Endothelial cell of umbilical vein (primary cell): Measurements from ENCODE around the gene SUN3. TPM values are rescaled to one million over a fixed set of nuclear protein-coding genes. Genes with fewer than 3 reads are reported as not detected.

Experiments
- BruUV-seq: library from RNA; stranded (reverse); fragments of 400-500 nt; replicated peaks from 2 replicates; lab custom pipeline; 2021; lab: Mats Ljungman, UMichigan
- CTCF ChIA-PET: fragments of 300-600, 350-600 bp; sonication (Branson Sonifier 250); formaldehyde crosslinking; loops from one replicate; lab custom pipeline; 2021; ENCODE audit warnings: antibody characterized with exemption, inconsistent platforms; lab: Charles Lee
- POLR2A ChIA-PET: fragments of 300-600, 350-600 bp; sonication (Branson Sonifier 250); formaldehyde crosslinking; loops from one replicate; lab custom pipeline; 2021; ENCODE audit warnings: antibody characterized with exemption, inconsistent platforms; lab: Charles Lee
- DNase-seq: peaks from one replicate; pipeline ENCODE4 v3.0.0-alpha.2; 2011; ENCODE audit warnings: low read depth, low spot score
- FAIRE-seq: peaks from 2 replicates; lab custom pipeline; 2011; peaks lifted over from hg19 to GRCh38; lab: Jason Lieb, UNC
- H2AFZ ChIP-seq: 2 replicates; pipeline ENCODE4 v1.6.0; 2012; ENCODE audit warnings: low read depth, low read length, control low read depth, inconsistent platforms
- H3K27ac ChIP-seq: 2 replicates; pipeline ENCODE4 v1.5.1; 2011; ENCODE audit warnings: low read depth, mild to moderate bottlenecking, control low read depth, low read length, moderate library complexity; ENCODE audit not compliant: insufficient read depth
- H3K27me3 ChIP-seq, 2 experiments: 2 replicates each; pipeline versions ENCODE4 v1.6.0 to v1.6.1; 2011; ENCODE audit warnings: low read length in 2 of 2, mixed read lengths in 1 of 2; ENCODE audit not compliant: control insufficient read depth in 2 of 2, insufficient read depth in 2 of 2
- H3K36me3 ChIP-seq, 2 experiments: 2 replicates in 1 of 2; 3 replicates in 1 of 2; pipeline ENCODE4 v1.5.1; 2011; ENCODE audit warnings: low read length in 2 of 2, mild to moderate bottlenecking in 1 of 2, moderate library complexity in 1 of 2; ENCODE audit not compliant: control insufficient read depth in 2 of 2, insufficient read depth in 2 of 2; ENCODE audit errors: extremely low read depth in 1 of 2
- H3K4me1 ChIP-seq: 3 replicates; pipeline ENCODE4 v1.5.1; 2011; ENCODE audit warnings: mild to moderate bottlenecking, low read length; ENCODE audit not compliant: control insufficient read depth, insufficient read depth; ENCODE audit errors: extremely low read depth
- H3K4me2 ChIP-seq: 2 replicates; pipeline ENCODE4 v1.6.1; 2011; ENCODE audit warnings: low read length, control low read depth, mixed read lengths; ENCODE audit not compliant: insufficient read depth
- H3K4me3 ChIP-seq, 3 experiments: fragments of 200-600 bp in 1 of 3; sonication (generic), shearing (Covaris generic) in 1 of 3; replicated peaks in 1 of 3; 2 replicates each; pipeline ENCODE4 v1.5.1; 2011 to 2016; ENCODE audit warnings: control low read depth in 3 of 3, low read length in 3 of 3, mild to moderate bottlenecking in 2 of 3, inconsistent platforms in 1 of 3, low read depth in 1 of 3, moderate library complexity in 1 of 3; ENCODE audit not compliant: insufficient read depth in 1 of 3
- H3K79me2 ChIP-seq: 2 replicates; pipeline ENCODE4 v1.6.0; 2012; ENCODE audit warnings: low read length, inconsistent platforms; ENCODE audit not compliant: control insufficient read depth, insufficient read depth
- H3K9ac ChIP-seq: replicated peaks from 2 replicates; pipeline ENCODE3; 2011; ENCODE audit warnings: low read length, control low read depth; ENCODE audit not compliant: insufficient read depth; ENCODE audit errors: extremely low read depth
- H3K9me1 ChIP-seq: replicated peaks from 3 replicates; pipeline ENCODE4 v1.6.0; 2011; ENCODE audit warnings: mild to moderate bottlenecking, low read length; ENCODE audit not compliant: control insufficient read depth, insufficient read depth; ENCODE audit errors: extremely low read depth
- H3K9me3 ChIP-seq: replicated peaks from 2 replicates; pipeline ENCODE4 v1.5.1; 2012; ENCODE audit warnings: low read length, inconsistent platforms; ENCODE audit not compliant: control insufficient read depth, insufficient read depth
- H4K20me1 ChIP-seq: replicated peaks from 2 replicates; pipeline ENCODE3; 2011; ENCODE audit warnings: mild to moderate bottlenecking, low read length; ENCODE audit not compliant: control insufficient read depth, insufficient read depth; ENCODE audit errors: extremely low read depth
- EZH2 ChIP-seq: IDR thresholded peaks from 2 replicates; pipeline ENCODE4 v1.6.1; 2012; ENCODE audit warnings: borderline replicate concordance, low read depth, mild to moderate bottlenecking, moderate library complexity, low read length, inconsistent platforms; ENCODE audit not compliant: severe bottlenecking
- GATA2 ChIP-seq: IDR thresholded peaks from 2 replicates; pipeline ENCODE4 v1.7.0; 2011; ENCODE audit warnings: low read depth, mild to moderate bottlenecking, moderate library complexity, mixed read lengths, low read length; ENCODE audit not compliant: insufficient read length, insufficient read depth
- JUN ChIP-seq: IDR thresholded peaks from 2 replicates; pipeline ENCODE4 v1.6.1; 2011; ENCODE audit warnings: borderline replicate concordance, low read depth; ENCODE audit not compliant: insufficient read length, insufficient read depth
- MYC ChIP-seq: IDR thresholded peaks from one replicate; pipeline ENCODE4 v1.6.1; 2011; ENCODE audit warnings: mild to moderate bottlenecking, low read depth, low read length
- POLR2AphosphoS5 ChIP-seq: IDR thresholded peaks from 2 replicates; pipeline ENCODE4 v1.6.1; 2012; ENCODE audit warnings: low read depth, mild to moderate bottlenecking, control low read depth, low read length, moderate library complexity; ENCODE audit not compliant: insufficient read depth
- dilution Hi-C: fragments of 300-500 bp; cut with MboI; formaldehyde crosslinking; loops from one replicate; pipeline ENCODE4 v1.15.0; 2019; ENCODE audit warnings: low sequenced_read_pairs; ENCODE audit not compliant: extremely low pct_ligation_motif_present
- intact Hi-C: fragments of 100-400 bp; cut with micrococcal nuclease; formaldehyde crosslinking; loops from one replicate; pipeline ENCODE4 v1.10.0; 2022
- polyA plus RNA-seq, 4 experiments: library from polyadenylated mRNA; depleted of rRNA in 3 of 4; stranded (reverse) in 3 of 4; unstranded in 1 of 4; fragments of >200 nt; gene quantifications; 2 replicates each; pipeline versions ENCODE4 v1.2.1 to v1.2.3, GENCODE V29; 2011 to 2012; ENCODE audit warnings: missing spikeins in 1 of 4
- total RNA-seq: library from RNA; stranded (reverse); gene quantifications from 2 replicates; pipeline ENCODE4 v1.2.3, GENCODE V29; 2021
- TF ChIP-seq, protein P1 (sequence below): IDR thresholded peaks from 2 replicates; pipeline ENCODE4 v1.6.1; 2011; ENCODE audit not compliant: insufficient read depth, insufficient read length
- TF ChIP-seq, protein P2 (sequence below), 2 donors: IDR thresholded peaks; 1 replicate in 1 of 2; 2 replicates in 1 of 2; pipeline ENCODE4 v1.5.1; 2011; ENCODE audit warnings: low read length in 2 of 2, mild to moderate bottlenecking in 2 of 2, moderate library complexity in 2 of 2, control low read depth in 1 of 2, inconsistent platforms in 1 of 2, low read depth in 1 of 2; ENCODE audit not compliant: insufficient read depth in 1 of 2; ENCODE audit errors: extremely low read depth in 1 of 2

SUN3 gene
- total and polyA plus RNA-seq, 2 donors (not counting 3 experiments of a cell fraction or from before 2014, with no cell fraction given), result not detected

DNA sequence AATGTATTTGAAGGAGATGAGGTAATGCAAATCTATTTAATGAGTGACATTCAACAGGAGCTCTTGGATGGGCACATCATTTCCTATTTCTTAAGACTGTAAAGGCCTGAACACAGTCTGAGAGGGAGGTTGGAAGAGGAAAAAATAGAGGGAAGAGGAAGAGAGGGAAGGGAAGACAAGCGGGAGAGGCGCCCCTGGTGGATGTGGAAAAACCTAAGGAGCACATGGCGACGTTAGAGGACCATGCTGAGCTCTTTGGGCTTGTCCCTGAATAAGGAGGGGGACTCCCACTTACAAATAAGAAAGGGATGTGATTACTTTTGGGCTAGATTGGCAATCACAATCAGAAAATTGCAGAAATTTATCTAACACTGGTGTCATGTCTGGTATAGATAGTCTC lies 19.6 kb downstream of the SUN3 start:
- Histone ChIP-seq H4K20me1 (no peaks in the 10 kb centered on the region), H3K79me2 (no peaks in the 10 kb centered on the region), H3K4me3 (no peak overlapping the region), H3K27ac (no peak overlapping the region), H3K4me2 (no peak overlapping the region), H3K9ac (no peak overlapping the region), H3K4me1 (no peaks in the 10 kb centered on the region), H3K36me3 (no peaks in the 10 kb centered on the region), H2AFZ (no peak overlapping the region), H3K27me3 (peaks cover 4 to 7% of the 10 kb centered on the region in 2 experiments), H3K9me3 (no peaks in the 10 kb centered on the region), H3K9me1 (no peaks in the 10 kb centered on the region)
- CTCF ChIA-PET, result no interaction called here
- POLR2A ChIA-PET, result no interaction called here
- dilution Hi-C loops (no loop called here), intact Hi-C loops (no loop called here)
- no TSS peak for BruUV-seq
- DNase-seq (no peak), FAIRE-seq (no peak)
- TF ChIP-seq JUN (no peak), MYC (no peak), EZH2 (no peak), POLR2AphosphoS5 (no peak), GATA2 (no peak)
- TF ChIP-seq, protein P1, sequence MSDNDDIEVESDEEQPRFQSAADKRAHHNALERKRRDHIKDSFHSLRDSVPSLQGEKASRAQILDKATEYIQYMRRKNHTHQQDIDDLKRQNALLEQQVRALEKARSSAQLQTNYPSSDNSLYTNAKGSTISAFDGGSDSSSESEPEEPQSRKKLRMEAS, result no peak
- TF ChIP-seq, protein P2, sequence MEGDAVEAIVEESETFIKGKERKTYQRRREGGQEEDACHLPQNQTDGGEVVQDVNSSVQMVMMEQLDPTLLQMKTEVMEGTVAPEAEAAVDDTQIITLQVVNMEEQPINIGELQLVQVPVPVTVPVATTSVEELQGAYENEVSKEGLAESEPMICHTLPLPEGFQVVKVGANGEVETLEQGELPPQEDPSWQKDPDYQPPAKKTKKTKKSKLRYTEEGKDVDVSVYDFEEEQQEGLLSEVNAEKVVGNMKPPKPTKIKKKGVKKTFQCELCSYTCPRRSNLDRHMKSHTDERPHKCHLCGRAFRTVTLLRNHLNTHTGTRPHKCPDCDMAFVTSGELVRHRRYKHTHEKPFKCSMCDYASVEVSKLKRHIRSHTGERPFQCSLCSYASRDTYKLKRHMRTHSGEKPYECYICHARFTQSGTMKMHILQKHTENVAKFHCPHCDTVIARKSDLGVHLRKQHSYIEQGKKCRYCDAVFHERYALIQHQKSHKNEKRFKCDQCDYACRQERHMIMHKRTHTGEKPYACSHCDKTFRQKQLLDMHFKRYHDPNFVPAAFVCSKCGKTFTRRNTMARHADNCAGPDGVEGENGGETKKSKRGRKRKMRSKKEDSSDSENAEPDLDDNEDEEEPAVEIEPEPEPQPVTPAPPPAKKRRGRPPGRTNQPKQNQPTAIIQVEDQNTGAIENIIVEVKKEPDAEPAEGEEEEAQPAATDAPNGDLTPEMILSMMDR (IDR thresholded peaks at IDR 0.05; ENCODE audit: extremely low read depth in 1 of 2, insufficient read depth in 1 of 2, low read depth in 1 of 2, low read length in 2 of 2), result no peak
